NCI-H146 treated with DMSO at 0.1 percent for 48 hours (cell line): ENCODE data around the gene OSBP2.
"Not testable (repeated sequence)": the region's sequence is repeated elsewhere in the genome, so short reads cannot be mapped to it uniquely, and the experiment has no call there.

Experiments used
- DNase-seq: peaks from one replicate; lab custom pipeline; 2025; ENCODE audit not compliant: unreplicated experiment; lab: John Stamatoyannopoulos, UW

OSBP2 gene

DNA sequence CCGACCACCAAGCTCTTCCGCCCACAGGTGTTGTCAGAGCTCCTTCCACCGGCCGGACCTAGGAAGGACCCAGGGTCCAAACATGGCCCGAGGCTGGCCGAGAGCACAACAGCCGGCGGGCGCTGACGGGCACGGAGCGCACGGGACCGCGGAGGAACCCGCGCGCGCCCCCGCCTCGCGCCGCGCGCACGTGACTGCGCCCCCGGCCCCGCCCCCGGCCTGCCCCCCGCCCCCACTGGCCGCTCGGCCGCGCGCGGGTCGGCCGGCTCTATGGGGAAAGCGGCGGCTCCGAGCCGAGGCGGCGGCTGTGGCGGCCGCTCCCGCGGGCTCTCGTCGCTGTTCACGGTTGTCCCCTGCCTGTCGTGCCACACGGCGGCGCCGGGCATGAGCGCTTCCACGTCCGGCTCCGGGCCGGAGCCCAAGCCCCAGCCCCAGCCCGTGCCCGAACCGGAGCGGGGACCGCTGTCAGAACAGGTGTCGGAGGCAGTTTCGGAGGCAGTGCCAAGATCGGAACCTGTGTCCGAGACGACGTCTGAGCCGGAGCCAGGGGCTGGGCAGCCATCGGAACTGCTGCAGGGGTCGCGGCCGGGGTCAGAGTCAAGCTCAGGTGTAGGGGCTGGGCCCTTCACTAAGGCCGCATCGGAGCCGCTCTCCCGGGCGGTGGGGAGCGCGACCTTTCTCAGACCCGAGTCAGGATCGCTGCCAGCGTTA is at the start of gene OSBP2:
OSBP2 (plus strand) TSS at position 235 of the 711 bp plus-strand sequence; CDS start at position 271, 36 bp downstream.
- DNase-seq: no peak

DNA sequence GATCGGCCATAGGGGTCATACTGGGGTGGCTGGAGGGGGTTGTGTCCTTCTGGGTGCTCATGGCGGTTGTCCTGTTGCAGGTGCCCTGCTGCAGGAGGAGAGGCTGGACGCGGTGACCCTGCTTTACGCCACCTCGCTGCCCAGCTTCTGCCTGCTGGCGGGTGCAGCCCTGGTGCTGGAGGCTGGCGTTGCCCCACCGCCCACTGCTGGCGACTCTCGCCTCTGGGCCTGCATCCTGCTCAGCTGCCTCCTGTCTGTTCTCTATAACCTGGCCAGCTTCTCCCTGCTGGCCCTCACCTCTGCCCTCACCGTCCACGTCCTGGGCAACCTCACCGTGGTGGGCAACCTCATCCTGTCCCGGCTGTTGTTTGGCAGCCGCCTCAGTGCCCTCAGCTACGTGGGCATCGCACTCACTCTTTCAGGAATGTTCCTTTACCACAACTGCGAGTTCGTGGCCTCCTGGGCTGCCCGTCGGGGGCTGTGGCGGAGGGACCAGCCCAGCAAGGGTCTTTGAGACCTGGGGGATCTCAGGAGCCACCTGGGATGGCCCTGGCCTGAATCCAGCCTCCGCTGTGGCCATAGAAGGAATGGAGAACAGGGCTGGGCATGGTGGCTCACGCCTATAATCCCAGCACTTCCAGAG is 48.0 kb upstream of the OSBP2 start:
- no peak for DNase-seq

DNA sequence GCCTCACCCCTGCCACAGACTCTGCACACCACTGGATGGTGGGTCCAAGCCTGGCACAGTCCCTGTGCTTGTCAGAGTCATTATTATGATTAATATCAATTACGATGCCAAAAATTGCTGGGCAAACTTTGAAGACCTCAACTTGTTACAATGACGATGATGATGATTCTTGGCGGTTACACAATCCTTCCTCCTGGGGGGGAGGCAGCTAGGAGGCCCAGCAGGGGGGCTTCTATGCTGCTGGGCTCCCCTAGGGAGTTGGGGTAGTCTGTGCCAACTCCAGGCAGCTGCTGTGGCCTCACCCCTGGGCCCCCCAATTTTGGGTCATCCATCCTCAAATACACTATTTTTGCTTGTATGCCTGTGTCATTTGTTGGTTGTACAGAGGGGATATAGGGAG is 47.1 kb upstream of the OSBP2 start:
- DNase-seq: no peak

- DNase-seq: no peak
Observed at GRCh38 chr22:30648825-30649224, 45.8 kb upstream of the OSBP2 start.

- DNase-seq: no peak
Observed at GRCh38 chr22:30649430-30650007, 45.2 kb upstream of the OSBP2 start.

GRCh38 chr22:30650508-30651116 is 44.1 kb upstream of the OSBP2 start:
- DNase-seq: no peak

DNA sequence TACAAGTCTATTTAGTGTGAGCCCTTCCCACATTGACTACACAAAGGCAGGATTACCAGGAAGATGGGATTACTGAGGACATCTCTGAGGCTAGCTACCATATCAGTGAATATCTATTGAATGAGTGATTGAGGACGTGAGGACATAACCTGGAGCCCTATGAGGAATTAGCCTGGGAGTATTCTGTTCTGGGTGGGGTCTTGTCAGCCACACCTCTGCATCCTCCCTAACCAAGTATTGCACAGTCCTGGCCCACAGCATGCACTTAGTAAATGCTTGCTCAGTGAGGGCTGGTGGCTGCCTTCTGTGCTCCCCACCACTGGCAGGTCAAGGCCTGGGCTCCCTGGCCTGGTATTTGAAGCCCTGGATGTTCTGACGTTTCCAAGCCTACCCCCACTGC is 41.8 kb upstream of the OSBP2 start:
- no peak for DNase-seq

- no peak for DNase-seq
Observed at GRCh38 chr22:30654361-30654760, 40.3 kb upstream of the OSBP2 start.

- DNase-seq: no peak
Observed at GRCh38 chr22:30655532-30655931, 39.1 kb upstream of the OSBP2 start.

- DNase-seq: peak; percentile 23
Observed at GRCh38 chr22:30662040-30662439, 32.6 kb upstream of the OSBP2 start.

DNA sequence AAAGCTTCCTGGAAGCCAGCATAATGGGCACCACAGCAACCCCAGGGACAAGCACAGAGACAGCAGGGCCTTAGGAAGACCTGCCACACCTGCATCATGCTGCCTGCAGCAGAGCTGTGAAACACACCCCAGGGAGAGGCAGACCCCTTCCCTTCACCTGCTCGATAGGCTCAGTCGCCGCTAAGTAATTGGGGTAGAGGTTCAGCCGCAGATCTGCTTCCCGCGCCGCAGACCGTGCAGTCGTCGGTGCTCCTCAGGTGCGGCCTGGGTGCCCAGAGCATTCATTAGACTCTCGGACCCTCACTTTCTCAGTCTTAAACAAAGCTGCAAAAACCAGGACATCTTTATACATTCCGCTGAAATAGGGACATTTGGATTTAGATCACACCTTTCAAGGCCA is 29.9 kb upstream of the OSBP2 start:
- no peak for DNase-seq

DNA sequence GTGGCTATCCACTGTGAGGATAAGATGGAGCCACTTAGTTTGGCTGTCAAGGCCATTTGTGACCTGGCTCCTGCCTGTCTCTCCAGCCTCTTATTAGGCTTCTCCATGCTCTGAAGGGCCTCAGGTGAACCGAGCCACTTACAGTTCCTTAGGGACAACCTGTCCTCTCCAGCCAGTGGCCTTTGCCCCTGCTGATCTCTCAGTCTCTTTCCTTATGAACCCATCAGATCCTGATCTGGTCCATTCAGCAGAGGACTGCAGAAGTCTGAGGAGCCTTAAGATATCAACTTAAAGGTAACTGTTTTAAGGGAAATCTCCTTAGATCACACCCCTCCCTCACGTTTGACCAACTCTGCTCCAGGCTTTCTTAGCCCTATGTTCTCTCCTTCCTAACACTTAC is 29.4 kb upstream of the OSBP2 start:
- no peak for DNase-seq

GRCh38 chr22:30665786-30666185 is 28.9 kb upstream of the OSBP2 start:
- DNase-seq: no peak

- DNase-seq: no peak
Observed at GRCh38 chr22:30667107-30667493, 27.6 kb upstream of the OSBP2 start.

GRCh38 chr22:30667494-30668385 is 26.9 kb upstream of the OSBP2 start, which contains the start of gene DUSP18:
DUSP18 (minus strand) TSS chr22:30667875; CDS start chr22:30664003, 3,872 bp downstream.
- DNase-seq: peak; percentile 81

DNA sequence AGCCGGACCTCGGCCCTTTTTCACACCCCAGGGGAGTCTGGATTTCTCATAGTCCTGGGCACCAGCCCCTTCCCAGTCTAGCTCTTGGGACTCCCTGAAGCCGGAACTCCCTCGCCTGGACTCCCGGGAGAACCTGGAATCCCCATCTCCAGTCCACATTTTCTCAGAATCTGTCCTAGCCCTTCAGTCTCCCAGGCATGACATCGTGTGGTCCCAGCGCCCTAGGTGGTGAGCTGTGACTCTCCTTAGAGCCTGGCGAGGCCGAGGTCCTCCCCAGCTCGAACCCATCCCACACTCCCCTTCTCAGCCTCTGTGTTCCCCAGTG is 26.3 kb upstream of the OSBP2 start:
- no peak for DNase-seq

GRCh38 chr22:30671071-30671470 is 23.6 kb upstream of the OSBP2 start:
- DNase-seq: no peak

DNA sequence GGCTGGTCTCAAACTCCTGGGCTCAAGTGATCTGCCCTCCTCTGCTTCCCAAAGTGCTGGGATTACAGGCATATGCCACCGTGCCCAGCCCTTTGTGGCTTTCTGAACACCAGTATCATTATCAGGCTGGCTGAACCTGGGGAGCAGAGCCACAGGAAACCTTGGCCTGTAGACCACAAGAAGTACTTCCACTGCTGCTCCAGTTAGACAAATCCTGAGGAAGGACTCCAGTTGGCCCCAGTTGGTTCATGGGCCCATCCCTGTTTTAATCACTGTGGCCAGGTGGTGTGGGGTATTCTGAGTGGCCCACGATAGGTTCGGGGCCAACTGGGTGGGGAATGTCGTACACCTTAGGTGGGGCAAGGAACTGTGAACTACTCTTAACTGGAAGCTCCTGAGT is 21.5 kb upstream of the OSBP2 start:
- no peak for DNase-seq

- DNase-seq: no peak
Observed at GRCh38 chr22:30674482-30674881, 20.2 kb upstream of the OSBP2 start.

DNA sequence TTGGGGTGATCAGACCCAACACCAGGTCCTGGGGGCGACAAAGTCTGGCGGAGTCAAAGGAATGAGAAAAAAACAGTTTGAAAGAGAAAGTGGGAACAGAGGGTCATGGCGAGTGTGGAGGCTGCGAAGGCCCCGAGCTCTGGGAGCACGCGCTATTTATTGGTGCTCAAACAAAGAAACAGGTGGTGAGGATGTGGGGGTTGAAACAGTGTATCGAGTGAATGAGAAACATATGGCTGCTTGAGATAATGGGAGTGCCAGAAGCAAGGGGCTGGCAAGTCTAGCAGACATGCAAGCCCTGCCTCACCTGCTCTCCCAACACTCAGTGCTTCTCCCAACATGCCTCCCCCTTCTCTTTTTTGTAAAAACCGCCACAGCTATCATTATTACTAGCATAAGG is 19.2 kb upstream of the OSBP2 start:
- DNase-seq: peak; percentile 50

- not testable (repeated sequence) for DNase-seq
Observed at GRCh38 chr22:30676565-30676964, 18.1 kb upstream of the OSBP2 start.
